HG02678 (cell line): ENCODE data around the gene GMPR2.
A peak's percentile ranks its signal among the peaks of the same experiment; 100 is the strongest.

ENCODE experiments used
- ATAC-seq: cut with Tn5 transposase; IDR thresholded peaks from one replicate; pipeline ENCODE4 v1.9.1; 2021; ENCODE audit warnings: mild to moderate bottlenecking, moderate library complexity; ENCODE audit not compliant: unreplicated experiment

GMPR2 gene

DNA sequence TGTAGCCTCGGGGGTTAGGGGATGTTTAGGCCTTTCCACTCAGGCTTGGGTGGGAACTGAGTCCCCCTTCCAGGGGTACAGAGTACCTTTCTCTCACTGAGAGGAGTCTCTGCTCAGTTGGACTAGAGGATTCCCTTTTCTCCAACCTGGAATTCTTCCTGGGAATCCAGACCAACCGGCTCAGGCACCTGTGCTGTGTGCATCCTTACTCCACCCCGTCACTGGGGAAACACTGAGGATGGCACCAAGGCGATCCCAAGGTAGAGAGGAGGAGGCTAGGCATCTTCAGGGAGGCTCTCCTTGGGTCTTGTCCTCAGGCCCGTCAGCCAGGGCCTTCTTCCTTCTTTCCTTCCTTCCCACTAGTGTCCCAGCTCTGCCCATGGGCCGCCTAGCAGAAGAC, 31.1 kb downstream of the GMPR2 start:
- ATAC-seq, result no peak

DNA sequence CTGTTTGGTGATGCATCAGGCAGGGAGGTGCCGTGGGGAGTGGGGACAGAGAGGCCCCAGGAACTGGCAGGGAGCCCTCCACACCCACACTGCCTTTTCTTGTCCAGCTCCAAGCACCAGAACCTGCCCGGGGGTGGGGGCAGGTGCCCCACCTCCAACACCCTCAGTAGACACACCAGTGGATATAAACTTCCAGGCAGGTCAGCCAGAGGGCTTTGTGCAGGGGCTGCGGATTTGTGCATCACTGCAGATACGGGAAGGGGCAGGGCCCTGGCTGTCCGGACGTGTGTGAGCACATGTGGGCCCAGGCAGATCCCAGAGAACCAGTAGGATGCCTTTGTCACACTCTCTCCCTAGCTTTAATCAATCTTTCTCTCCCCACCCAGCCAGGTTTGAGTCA, 31.6 kb downstream of the GMPR2 start:
- no peak for ATAC-seq

DNA sequence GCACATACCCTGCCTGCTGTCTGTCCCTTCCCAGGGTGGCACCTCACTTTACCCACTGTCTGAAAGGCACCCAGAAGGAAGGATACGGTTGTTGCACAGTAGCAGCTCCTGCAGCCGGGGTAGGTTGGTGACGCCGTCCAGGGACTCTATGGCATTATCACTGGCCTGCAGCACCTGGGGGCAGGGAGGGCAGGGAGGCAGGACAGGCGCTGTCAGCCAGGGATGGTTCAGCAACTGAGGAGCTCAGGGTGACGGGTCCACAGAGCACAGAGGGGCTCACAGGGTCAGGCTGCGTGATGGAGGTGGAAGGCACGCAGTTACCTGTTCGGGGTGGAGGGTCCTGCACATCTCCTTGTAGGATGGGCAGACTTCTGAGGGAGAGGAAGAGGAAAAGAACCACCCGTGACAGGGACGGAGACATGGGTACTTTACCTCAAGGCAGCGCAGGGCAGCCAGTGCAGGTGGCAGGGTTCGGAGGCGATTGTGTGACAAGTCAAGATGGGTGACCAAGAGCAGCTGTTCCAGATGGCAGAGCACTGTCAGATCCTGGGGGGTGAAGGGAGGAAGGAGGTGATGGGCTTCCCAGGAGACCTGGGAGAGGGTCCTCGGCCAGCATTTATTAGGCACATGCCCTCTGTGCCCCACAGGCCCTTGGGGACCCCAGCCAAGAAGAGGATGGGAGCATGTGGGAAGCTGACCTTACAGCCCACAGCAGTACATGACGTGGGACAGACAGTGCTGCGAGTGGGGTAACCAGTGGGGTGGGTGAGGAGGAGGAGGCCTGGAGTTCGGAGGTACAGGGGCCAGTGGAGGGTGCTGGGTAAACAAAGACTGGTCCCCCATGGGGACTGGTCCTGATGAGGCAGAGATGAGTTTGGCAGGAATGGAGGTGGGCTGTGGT, 33.9 kb downstream of the GMPR2 start:
- no peak for ATAC-seq

DNA sequence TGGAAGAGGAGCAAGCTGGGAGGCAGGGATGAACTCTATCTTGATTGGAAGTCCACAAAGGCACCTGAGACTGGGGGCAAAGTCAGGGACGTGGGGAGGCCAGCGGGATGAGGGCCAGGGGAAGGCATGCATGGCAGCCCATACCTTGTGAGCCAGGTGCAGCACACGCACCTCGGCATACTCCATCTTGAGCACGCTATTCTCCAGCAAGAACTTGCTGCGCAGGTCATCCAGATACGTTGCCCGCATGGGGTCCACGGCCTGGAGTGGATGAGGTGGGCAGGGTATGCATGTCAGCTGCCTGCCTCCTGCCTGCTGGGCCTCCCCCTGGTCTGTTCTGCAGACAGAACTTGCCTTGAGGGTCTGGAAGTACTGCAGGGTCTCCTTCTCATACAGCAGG, 34.8 kb downstream of the GMPR2 start:
- no peak for ATAC-seq

DNA sequence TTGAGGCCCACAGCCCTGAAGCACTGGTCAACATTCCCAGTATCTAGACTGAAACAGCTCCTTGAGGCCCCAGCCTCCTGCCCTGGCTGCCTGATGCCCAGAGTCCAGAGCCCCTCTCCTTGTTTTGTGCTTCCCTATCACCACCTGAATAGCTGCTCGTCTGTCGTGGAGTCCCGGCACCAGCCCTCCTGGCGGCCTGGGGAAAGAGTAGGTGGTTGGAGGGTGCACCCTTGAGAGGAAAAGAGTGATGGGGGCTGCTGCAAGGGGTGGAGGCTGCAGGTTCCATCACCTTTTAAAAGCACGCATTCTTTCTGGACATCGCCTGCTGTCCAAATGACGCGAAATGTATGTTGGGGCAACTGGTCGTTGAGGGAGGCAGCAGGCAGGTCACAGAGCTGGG, 35.5 kb downstream of the GMPR2 start:
- no peak for ATAC-seq

DNA sequence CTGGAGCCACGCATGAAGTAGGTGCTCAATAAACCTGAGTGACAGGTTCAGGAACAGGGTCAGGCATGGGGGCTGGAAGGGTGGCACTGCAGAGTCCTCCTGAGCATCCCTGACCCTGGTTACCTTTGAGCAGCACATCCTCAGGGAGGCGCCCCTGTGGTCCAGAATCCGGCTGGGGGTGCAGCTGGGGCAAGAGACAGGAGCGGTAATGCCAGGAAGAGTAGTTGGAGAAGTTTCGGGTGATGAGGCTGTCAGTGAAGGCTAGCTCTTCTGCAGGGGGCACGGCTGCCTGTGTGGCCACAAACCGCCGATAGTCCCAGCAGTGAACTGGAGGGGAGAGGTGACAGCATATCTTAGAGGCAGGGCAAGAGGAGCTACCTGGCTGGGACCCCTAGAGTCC, 36.6 kb downstream of the GMPR2 start:
- ATAC-seq, result no peak

DNA sequence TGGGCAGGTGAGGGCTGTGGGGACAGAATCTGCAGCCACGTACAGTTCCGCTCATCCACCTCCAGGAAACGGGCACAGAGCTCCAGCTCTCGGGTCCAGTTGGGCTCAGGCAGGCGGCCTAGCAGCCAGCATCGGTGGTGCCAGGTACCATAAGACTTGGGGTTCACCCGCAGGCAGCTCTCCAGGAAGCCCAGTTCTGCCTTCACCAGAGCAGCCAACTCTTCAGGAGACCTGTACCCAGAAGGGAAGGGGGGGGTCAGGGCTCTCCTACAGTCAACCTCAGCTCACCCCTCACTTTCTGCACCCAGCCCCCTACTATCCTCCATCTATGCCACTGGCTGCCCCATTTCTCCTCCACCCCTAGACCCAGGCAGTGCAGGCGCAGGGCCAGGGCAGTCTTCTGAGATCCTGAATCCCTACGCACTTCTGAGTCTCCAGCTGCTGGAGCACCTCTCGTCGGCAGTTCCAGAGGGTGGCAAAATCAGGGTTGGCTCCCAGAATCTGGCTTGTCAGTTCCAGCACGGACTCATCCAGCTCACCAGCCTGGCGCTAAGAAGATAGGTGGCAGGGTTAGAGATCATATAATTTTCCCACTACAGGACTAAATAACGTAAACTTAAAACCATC, 37.3 kb downstream of the GMPR2 start:
- ATAC-seq, result no peak

DNA sequence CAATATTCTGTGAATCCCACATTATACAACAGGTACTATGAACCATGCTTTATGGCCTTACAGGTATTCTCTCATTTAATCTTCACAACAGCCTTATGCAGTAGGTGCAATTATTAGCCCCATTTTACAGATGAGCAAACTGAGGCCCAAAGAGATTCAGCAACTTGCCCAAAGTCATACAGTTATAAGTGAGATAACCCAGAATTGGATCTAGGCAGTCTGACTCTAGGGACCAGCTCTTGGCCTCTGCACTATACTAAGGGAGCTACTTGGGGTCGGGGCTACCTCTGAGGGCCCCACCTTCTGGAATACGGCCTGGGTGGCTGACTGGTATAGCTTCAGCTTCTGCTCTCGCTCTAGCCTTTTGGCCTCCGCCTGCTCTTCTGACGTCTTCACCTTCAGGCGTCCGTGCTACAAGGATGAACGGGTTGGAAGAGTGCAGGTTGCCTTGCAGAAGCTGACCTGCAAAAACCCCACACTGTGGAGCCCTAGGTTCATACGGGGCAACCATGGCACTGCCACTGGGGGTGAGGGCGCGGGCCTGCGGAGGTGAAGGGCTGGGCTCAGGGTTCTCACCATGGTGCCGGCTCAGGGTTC, 37.9 kb downstream of the GMPR2 start:
- no peak for ATAC-seq

DNA sequence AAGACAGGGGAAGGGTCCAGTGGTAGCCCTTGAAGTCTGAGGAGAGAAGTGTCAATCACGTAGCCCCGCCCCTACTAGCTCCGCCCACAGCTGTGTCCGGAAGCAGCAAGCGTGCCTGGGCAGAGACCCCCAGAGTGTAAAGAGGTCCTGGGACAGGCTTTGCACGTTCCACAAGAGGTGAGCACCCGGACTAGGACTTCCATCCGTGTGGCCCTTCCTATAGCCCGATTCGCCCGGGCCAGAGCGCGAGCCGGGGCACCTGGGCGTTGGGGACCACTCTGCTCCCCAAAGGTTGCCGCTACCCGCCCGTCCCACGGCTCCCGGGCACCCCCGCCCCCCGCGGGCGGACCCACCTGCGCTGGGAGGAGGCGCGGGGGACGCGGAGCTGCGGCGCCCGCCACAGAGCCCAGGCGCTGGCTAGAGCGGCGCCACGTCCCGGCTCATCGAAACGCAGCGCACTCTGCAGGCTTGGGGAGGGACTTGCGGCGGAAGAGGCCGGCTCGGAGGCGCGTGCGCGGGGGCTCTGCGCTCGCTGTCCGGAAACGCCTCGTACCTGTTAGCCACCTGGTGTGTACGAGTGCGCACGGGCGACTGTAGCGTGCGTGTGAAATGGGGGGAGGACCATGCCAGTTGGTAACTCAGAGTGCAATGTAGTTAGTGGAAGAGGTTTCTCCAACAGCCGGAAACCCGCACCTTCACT, 38.6 kb downstream of the GMPR2 start, which contains the start of gene RABGGTA:
Gene RABGGTA (minus strand): TSS at position 464 of the 700 bp plus-strand sequence. CDS start 482 bp downstream, outside the sequence.
- ATAC-seq, result peak; percentile 89

DNA sequence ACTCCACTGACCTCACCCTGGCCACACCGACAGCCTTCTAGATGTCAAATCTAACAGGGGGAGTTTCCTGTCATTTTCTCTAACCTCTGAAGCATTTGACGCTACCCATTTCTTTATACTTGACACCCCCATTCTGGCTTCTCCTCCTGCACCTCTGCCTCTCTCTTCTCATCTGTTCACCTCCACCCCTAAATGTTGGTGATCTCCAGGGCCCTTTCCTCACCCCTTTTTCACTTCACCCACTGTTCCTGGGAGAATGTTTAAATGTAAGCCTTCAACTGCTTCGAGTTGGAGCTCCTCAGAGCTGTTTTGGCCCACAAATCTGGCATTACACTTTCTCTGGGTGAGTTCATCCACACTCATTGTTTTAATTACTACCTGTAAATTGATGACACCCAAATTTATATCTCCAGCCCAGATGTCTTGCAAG, 39.1 kb downstream of the GMPR2 start:
- no peak for ATAC-seq

DNA sequence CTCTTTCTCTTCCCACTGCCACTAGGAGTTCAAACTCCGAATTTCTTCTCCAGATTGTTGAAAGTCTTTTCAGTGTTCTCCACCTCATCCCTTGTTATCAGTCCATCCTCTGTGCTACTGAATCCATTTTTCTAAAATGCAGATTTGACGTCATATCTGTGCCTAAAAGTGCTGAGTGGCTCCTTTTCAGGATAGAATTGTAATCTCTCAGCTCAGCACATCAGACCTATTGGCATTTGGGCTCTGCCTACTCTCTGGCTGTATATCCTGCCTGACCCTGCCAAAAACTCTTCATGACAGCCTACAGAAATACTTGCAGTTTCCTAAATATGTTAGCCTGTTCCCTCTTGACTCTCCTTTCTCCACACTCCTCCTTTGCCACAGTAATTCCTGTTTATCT, 39.7 kb downstream of the GMPR2 start:
- no peak for ATAC-seq

DNA sequence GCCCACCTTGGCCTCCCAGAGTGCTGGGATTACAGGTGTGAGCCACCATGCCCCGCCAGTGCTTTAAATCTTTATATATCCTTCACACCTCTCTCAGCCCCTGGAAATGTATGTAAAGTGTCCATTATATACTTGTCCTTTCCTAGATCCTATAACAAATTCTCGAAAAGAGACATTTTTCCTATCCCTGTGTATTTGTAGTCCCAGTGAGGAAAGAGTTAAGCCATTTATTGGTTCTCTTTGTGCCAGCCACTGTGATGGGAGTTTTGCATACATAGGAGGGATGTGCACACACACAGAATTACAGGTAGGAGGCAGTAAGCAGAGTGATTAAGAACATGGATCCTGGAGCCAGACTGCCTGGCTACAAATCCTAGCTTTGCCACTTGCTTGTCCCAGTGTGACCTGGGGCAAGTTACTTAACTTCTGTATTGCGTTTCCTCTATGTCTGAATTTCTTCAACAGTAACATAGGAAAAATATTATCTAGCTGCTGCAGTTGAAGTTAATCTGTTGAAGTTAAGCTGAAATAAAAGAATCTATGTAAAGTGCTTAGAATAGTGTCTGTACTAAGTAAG, 40.8 kb downstream of the GMPR2 start:
- no peak for ATAC-seq

DNA sequence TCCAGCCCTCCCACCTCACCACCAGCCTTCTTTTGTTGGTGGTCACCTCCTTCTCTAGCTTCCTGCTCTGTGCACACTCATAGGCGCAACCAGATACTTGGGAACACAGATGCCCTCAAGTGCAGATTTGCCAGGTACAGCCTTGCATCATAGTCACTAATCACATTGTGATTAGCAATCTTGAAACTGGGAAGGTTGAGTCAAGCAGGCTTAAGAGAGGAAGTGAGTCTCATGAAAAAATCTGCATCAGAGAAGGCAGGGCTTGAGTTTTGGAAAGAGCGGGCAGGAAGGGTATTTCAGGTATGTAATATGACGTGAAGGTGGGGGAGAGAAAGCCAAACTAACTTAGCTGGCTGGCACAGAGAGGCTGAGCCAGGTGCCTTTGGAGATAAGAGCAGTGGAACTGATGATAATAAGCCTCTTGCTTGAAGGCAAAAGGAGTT, 41.4 kb downstream of the GMPR2 start:
- ATAC-seq, result peak; percentile 29

DNA sequence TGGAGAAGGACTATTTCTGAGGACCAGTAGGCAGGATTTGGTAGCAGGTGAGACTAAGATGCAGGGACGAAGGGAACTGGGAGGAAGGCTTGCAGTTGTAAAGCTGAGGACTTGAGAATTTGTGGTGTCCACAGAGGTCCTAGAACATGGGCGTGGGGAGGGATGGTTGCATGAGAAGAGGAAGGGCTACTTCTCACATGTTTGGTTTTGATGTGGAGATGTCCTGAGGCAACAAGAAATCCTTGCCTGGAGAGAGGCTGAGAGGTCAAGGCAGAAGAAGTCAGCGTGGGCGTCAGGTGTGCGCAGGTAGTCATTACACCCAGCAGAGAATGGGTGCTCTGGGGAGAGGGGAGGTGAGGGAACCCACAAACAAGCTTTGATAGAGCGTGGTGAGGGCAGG, 44.3 kb downstream of the GMPR2 start:
- no peak for ATAC-seq

DNA sequence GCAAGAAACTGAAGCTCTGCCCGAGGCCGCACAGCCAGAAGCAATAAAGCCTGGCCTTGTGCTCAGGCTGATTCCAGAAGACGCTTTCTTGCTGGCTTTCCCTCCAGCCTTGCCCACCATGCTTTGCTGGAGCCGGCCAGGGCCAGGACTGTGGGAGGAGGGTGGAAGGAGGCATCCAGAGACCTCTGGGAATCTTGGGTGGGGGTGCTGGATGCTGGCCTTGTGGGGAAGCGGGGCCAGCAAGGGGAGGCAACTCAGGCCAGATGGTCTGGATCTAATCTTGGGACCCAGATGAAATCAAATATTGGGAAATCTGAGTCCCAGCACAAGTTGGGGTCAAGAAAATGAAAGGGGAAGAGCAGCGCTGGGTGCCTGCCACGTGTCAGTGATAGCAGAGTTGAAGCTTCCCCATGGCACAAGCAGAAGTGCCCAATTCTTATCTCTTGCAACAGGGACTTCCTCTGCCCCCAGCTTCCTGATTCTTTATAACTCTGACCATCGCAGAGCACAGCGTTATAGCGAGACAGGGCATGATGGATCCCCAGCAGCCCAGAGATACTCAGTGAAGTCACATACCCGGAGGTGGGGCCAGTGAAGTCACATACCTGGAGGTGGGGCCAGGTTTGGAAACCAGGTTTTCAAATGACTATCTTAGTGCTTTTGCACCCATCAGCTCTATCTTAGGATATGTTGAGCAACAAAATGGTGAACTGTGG, 45.0 kb downstream of the GMPR2 start:
- no peak for ATAC-seq

DNA sequence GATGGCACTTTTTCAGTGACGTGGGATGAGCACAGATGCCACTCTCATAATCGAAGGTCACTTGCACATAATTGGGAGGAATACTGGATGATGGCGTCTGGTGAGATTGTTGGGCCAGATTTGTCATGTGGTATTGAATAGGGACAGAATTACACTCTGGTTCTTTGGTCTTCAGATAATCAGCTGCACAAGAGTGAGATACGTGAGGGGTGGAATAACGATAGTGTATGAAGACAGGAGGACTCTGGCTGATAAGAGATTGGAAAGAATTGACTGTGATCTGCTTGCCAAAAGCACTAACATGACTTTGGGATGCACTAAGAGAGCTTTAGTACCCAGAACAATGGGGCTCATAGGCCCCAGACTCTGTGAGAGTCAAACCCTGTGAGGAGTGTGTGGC, 45.7 kb downstream of the GMPR2 start:
- ATAC-seq, result no peak

DNA sequence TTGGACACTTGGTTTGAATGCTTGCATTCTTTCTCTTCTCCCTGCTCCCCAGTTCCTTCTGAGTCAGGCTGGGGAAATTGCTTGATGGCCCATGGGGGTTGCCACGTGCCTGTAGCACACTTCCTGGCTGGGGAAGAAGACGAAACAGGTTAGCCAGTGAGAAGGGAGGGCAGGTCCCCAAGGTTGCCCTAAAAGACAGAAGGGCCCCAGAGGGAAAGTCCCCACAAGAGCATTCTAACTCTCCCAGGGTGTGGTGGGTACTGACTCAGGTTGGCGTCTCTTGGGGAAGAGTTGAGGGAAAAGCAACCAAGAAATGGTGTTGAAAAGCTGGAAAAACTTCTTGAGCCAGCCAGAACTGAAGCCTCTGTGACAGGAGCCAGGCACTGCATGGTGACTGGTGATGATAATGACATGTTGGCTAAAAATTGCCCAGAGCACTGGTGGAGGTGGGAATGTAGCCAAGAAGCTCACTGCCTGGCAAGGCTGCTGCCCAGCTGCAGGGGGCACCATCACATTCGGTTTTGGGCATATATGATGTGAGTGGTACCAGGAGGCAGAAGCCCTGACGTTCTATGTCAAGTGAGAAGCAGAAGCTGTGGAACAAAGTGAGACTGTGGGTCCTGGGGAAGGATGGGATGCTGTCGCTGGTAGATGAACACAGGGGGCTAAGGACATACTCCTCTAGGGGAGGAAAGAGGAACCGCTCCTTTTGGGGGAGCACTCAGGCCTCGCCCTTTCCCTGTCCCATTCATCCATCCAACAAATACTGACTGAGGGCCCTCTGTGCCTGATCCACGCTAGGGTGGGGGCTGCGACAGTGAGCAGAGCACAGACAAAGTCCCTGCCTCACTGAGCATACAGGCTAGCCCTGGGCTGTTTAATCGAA, 46.8 kb downstream of the GMPR2 start:
- peak; percentile 72 for ATAC-seq

DNA sequence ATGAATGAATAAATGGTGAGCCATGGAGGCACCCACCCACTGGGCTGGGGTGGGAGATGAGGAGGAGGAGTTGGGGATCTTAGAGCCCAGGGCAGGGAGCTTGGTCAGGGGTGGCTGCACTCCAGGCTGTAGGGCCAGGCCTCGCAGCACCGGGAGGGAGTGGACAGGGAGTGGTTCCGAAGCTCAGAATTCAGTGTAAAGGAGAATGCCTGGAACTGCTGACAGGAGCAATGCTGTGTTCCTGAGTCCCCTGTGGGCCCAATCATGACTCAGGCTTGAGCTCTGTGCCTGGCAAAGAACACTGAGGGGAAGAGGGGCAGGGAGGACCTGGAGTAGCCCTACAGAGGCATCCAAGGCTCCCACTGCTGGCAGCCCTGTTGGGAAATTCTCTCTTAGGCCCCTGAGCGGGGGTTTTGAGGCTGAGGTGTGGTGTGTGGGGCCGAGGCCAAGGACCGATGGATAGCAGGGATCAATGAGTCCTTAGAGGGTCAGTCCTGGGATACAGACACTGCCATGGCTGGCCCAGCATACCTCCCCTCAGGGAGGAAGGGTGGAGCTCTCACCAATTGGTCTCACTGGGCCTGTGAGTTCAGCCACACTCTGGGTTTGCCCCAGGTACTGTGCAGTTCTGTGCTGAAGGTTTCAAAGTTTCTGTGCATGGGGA, 48.2 kb downstream of the GMPR2 start:
- no peak for ATAC-seq

DNA sequence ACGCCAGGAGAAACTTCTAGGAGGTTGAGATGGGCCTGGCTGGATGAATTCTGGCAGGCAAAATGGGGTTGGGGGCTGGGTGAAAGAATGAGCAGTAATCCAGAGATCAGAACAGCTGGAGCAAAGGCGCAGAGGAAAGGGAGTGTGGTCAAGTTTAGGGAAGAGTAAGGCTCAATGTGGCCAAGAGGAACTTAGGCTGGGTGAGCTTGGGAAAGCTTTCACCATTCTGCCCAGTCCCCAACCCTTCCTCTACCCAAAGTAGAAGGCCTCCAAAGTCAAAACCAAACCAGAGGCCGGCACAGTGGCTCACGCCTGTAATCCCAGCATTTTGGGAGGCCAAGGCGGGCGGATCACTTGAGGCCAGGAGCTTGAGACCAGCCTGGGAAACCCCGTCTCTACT, 48.9 kb downstream of the GMPR2 start:
- ATAC-seq, result no peak
